ENCODE results near the gene WWOX. TPM values are rescaled to one million over a fixed set of nuclear protein-coding genes. Genes with fewer than 3 reads are reported as not detected.

The WWOX gene
- total RNA-seq, 1 experiment from 2014 or later: 28.3 TPM

DNA sequence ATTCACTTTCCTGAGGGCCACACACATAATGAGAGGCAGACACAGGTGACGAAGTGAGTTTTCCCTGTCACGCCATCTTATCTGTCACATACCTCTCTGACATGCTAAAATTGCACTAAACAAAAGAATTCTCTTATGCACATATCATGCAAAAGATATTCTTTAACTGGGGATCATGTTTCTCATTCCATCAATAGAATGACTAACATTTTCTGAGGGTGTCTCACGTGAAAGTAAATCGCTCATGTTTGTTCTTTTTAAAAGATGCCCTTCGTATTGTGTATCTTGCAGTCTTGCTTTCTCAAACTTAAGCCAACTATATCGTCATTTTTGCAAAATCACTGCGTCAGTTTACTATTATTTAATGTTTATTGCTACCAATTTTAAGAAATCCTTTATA, 306.4 kb downstream of the WWOX start:
- no TSS peak for BruUV-seq (replicated peaks)
- no peak for ATAC-seq
- TF ChIP-seq EZH2phosphoT487 (IDR thresholded peaks at IDR 0.05; ENCODE audit: borderline replicate concordance, low read length) (no peak), EZH2 (IDR thresholded peaks at IDR 0.05; ENCODE audit: low read length, unreplicated experiment) (no peak)
- TF ChIP-seq, protein P1, sequence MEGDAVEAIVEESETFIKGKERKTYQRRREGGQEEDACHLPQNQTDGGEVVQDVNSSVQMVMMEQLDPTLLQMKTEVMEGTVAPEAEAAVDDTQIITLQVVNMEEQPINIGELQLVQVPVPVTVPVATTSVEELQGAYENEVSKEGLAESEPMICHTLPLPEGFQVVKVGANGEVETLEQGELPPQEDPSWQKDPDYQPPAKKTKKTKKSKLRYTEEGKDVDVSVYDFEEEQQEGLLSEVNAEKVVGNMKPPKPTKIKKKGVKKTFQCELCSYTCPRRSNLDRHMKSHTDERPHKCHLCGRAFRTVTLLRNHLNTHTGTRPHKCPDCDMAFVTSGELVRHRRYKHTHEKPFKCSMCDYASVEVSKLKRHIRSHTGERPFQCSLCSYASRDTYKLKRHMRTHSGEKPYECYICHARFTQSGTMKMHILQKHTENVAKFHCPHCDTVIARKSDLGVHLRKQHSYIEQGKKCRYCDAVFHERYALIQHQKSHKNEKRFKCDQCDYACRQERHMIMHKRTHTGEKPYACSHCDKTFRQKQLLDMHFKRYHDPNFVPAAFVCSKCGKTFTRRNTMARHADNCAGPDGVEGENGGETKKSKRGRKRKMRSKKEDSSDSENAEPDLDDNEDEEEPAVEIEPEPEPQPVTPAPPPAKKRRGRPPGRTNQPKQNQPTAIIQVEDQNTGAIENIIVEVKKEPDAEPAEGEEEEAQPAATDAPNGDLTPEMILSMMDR (conservative IDR thresholded peaks at IDR 0.05; ENCODE audit: low read depth, low read length): no peak
- Histone ChIP-seq H3K4me2 (ENCODE audit: low read length) (no peak overlapping the region), H2AFZ (ENCODE audit: low read length) (no peak overlapping the region), H3K9me3 (ENCODE audit: low read length) (no peaks in the 10 kb centered on the region), H3K27me3 (ENCODE audit: low read length) (no peaks in the 10 kb centered on the region), H3K9me2 (replicated peaks; ENCODE audit: low read length) (no peaks in the 10 kb centered on the region), H3K79me2 (ENCODE audit: low read length) (no peaks in the 10 kb centered on the region), H3F3A (ENCODE audit: low read length, unreplicated experiment) (no peaks in the 10 kb centered on the region), H3K9ac (ENCODE audit: low read length) (no peak overlapping the region), H3K4me1 (ENCODE audit: insufficient read depth, low read length) (no peaks in the 10 kb centered on the region), H4K20me1 (ENCODE audit: low read length) (no peaks in the 10 kb centered on the region), H3K36me3 (ENCODE audit: low read depth, low read length) (no peaks in the 10 kb centered on the region), H3K4me3 (ENCODE audit: low read length) (no peak overlapping the region), H3K27ac (ENCODE audit: low read length) (no peak overlapping the region)
- ChIA-PET CTCF (no interaction called here), POLR2A (ENCODE audit: unreplicated experiment) (no interaction called here)
- no peak for DNase-seq
- intact Hi-C loops (cut with micrococcal nuclease): no loop called here

DNA sequence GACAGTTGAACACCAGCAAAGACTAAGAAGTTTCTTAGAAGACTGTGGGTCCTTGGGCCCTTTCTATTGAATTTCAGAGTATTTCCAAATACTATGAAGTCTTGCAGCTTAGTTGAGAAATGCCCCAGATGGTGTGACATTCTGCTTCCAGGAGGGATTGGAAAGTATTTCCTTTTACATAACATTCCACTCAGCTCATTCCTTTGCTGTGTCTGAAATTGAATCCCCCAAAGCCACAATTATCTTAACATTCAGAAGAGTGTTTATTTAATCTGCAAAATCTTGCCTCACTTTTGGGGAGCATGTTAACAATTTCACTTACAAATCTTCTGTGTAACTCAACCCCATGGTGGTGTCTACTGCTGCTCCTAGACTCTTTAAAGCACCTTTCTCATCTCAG, 307.7 kb downstream of the WWOX start:
- CTCF ChIA-PET: no interaction called here
- Histone ChIP-seq H3K27ac (ENCODE audit: low read length) (no peak overlapping the region), H3K9me3 (ENCODE audit: low read length) (no peaks in the 10 kb centered on the region), H3K4me2 (ENCODE audit: low read length) (no peak overlapping the region), H3K79me2 (ENCODE audit: low read length) (no peaks in the 10 kb centered on the region), H3K4me3 (ENCODE audit: low read length) (no peak overlapping the region), H3K27me3 (ENCODE audit: low read length) (no peaks in the 10 kb centered on the region), H4K20me1 (ENCODE audit: low read length) (no peaks in the 10 kb centered on the region), H3K9ac (ENCODE audit: low read length) (no peak overlapping the region), H3K36me3 (ENCODE audit: low read depth, low read length) (no peaks in the 10 kb centered on the region), H3K4me1 (ENCODE audit: insufficient read depth, low read length) (no peaks in the 10 kb centered on the region), H2AFZ (ENCODE audit: low read length) (no peak overlapping the region), H3K9me2 (replicated peaks; ENCODE audit: low read length) (no peaks in the 10 kb centered on the region), H3F3A (ENCODE audit: low read length, unreplicated experiment) (no peaks in the 10 kb centered on the region)
- no peak for DNase-seq
- POLR2A ChIA-PET (ENCODE audit: unreplicated experiment): no interaction called here
- TF ChIP-seq EZH2phosphoT487 (IDR thresholded peaks at IDR 0.05; ENCODE audit: borderline replicate concordance, low read length) (no peak), EZH2 (IDR thresholded peaks at IDR 0.05; ENCODE audit: low read length, unreplicated experiment) (no peak)
- TF ChIP-seq, protein P1 (conservative IDR thresholded peaks at IDR 0.05; ENCODE audit: low read depth, low read length): no peak
- intact Hi-C loops (cut with micrococcal nuclease): no loop called here
- no TSS peak for BruUV-seq (replicated peaks)
- no peak for ATAC-seq

DNA sequence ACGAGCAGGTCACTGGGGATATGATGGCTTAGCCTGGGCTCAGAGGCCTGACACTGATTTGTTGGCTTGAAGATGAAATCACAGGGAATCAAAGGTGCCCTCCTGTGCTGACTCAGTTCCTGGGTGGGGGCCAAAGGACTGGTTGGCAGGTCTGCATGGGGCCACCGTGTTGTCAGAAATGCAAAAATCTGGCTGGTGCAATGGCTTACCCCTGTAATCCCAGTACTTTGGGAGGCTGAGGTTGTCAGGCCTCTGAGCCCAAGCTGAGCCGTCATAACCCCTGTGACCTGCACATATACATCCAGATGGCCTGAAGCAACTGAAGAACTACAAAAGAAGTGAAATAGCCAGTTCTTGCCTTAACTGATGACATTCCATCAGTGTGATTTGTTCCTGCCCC, 314.2 kb downstream of the WWOX start:
- intact Hi-C loops (cut with micrococcal nuclease): no loop called here
- TF ChIP-seq EZH2phosphoT487 (IDR thresholded peaks at IDR 0.05; ENCODE audit: borderline replicate concordance, low read length) (no peak), EZH2 (IDR thresholded peaks at IDR 0.05; ENCODE audit: low read length, unreplicated experiment) (no peak)
- TF ChIP-seq, protein P1 (conservative IDR thresholded peaks at IDR 0.05; ENCODE audit: low read depth, low read length): no peak
- CTCF ChIA-PET: no interaction called here

More for the DNA sequence above, 314.2 kb downstream of the WWOX start:
- Histone ChIP-seq H3K9ac (ENCODE audit: low read length) (no peak overlapping the region), H4K20me1 (ENCODE audit: low read length) (no peaks in the 10 kb centered on the region), H3K9me3 (ENCODE audit: low read length) (no peaks in the 10 kb centered on the region), H3K9me2 (replicated peaks; ENCODE audit: low read length) (no peaks in the 10 kb centered on the region), H3K4me2 (ENCODE audit: low read length) (no peak overlapping the region), H3K36me3 (ENCODE audit: low read depth, low read length) (no peaks in the 10 kb centered on the region), H2AFZ (ENCODE audit: low read length) (no peak overlapping the region), H3F3A (ENCODE audit: low read length, unreplicated experiment) (no peaks in the 10 kb centered on the region), H3K79me2 (ENCODE audit: low read length) (no peaks in the 10 kb centered on the region), H3K4me1 (ENCODE audit: insufficient read depth, low read length) (no peaks in the 10 kb centered on the region), H3K4me3 (ENCODE audit: low read length) (no peak overlapping the region), H3K27me3 (ENCODE audit: low read length) (no peaks in the 10 kb centered on the region), H3K27ac (ENCODE audit: low read length) (no peak overlapping the region)
- POLR2A ChIA-PET (ENCODE audit: unreplicated experiment): no interaction called here
- BruUV-seq (replicated peaks): no TSS peak
- DNase-seq (no peak), ATAC-seq (no peak)
